Astrocyte of the hippocampus (primary cell): Measurements from ENCODE around the gene LYPLA2.
"Not testable (repeated sequence)": the region's sequence is repeated elsewhere in the genome, so short reads cannot be mapped to it uniquely, and the experiment has no call there.

ENCODE experiments used
- DNase-seq: peaks from one replicate; pipeline ENCODE4 v3.0.0; 2011; ENCODE audit warnings: low read depth, low spot score

The LYPLA2 gene

GRCh38 chr1:23800400-23801337, 9.7 kb downstream of the LYPLA2 start, which contains the start of gene GALE:
Gene GALE, minus strand, starts transcription at chr1:23800754. Its CDS starts 1,747 bp downstream, at chr1:23799007.
- peak; percentile 99 for DNase-seq

- DNase-seq = no peak
Measured at GRCh38 chr1:23801338-23801748, 10.4 kb downstream of the LYPLA2 start.

GRCh38 chr1:23801876-23802275, 10.9 kb downstream of the LYPLA2 start:
- no peak for DNase-seq

GRCh38 chr1:23802809-23803342, 11.9 kb downstream of the LYPLA2 start:
- DNase-seq = not testable (repeated sequence)

DNA sequence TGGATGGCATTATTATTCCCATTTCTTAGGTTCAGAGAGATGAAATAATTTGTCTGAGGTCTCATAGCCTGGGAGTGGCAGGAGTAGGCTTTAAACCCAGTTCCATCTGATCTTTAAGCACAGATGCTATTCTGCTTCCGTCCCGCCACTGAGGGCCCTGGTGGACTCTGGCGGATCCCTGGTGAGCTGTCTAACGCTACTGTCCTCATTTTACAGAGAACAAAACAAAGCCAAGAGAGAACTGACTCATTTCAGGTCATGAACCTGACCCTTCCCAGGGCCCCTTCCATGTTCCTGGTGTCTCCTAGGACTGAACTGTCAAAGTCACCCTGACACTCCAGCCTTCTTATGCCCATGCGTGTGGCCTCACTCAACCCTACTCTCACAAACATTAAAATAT, 12.7 kb downstream of the LYPLA2 start:
- no peak for DNase-seq

DNA sequence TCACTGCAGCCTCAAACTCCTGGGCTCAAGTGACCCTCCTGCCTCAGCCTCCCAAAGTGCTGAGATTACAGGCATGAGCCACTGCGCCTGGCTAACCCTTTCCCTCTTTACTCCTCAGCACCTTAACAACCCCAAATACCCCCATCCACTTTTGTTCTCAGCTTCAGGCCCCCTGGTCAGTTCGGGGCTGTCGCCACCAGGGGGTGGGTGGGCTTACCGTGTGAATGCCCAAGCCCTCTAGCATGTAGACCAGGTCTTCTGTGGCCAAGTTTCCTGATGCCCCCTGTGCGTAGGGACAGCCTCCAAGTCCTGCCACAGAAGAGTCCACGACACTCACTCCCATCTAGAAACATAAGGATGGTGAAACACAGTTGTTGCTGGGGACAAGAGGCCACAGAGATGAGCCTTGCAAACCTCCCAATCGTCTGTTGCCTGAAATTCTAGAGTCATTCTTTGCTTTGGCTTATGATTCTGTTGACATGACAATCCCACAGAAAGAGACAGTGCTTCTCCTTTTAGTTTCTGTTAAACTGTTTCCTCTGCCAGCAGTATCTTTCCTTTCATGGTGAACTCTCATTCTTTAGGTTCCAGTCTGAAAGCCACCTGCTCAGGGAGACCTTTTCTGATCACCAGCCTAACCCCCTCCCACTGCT, 13.4 kb downstream of the LYPLA2 start:
- DNase-seq = no peak

DNA sequence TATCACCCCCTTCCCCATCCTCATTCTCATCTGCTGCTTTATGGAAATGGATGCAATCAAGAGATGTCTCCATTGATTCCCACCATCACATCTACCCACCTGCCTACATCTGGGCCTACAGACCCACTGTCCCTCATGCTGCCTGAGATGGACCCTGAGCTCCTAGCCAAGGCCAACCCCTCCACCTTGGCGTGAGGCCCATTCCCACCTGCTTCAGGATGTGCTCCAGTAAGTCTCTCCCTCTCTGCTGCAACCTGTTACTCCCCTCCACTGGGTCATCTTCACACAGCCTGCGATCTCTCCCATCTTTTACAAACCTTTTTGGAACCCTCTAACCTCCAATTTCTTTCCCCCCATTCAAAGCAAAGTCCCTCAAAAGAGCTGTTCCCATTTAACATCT, 14.1 kb downstream of the LYPLA2 start:
- DNase-seq = no peak

DNA sequence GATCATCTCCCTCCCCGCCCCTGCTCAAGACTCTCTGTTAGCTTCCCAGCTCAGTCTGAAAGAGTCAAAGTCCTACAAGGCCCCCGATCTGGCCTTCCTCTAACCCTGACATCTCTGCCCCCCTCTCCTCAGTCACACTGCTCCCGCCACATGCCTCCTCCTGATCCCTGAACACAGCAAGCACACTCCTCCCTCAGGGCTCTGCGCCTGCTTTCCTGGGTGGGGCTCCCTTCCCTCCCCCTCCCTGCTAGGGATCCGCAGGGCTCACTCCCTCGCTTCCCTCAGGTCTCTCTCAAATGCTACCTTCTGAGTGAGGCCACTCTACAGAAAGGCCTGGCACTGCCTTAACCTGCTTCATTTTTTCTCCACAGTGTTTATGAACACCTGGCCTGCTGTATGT, 15.3 kb downstream of the LYPLA2 start:
- DNase-seq = no peak

DNA sequence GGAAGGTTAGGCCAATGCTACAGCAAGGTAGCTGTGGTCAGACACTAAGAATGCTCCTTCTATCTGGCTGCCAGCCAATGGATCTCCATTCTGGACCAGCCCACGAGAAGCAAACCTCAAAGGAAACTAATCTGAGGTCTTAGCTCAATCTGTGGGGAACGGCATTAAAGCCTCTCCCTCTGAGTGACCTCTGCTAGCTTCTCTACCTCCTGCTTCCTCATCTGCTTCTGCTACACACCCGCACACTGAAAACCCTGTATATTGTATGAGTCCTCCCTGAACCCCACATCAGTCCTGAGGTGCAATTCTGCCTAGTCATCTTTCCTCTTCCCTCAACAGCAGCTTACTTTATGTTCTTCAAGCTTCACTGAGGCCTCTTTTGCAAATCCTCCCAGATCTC, 16.5 kb downstream of the LYPLA2 start:
- DNase-seq = no peak

DNA sequence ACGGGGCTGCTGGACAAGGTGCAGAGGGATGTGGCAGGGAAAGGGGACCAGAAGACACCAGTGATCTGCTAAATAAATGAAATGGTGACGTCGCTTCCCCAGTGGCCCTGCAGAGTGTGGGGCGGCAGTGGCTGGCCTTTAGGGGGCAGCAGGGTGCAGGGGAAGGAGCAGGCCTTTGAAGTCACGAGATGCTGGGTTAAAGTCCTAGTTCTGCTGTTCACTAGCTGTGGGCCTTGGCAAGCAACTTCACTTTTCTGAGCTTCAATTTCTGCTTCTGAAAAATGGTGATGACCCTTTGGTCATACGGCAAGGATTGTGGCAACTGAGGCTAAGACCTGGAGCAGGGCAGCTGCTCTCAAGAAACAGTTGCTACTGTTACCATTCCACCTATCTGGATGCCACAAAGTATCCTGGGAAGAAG, 18.8 kb downstream of the LYPLA2 start:
- peak; percentile 76 for DNase-seq

GRCh38 chr1:23810818-23811540, 20.0 kb downstream of the LYPLA2 start:
- peak; percentile 51 for DNase-seq

- DNase-seq = no peak
Measured at GRCh38 chr1:23814016-23814415, 23.1 kb downstream of the LYPLA2 start.

DNA sequence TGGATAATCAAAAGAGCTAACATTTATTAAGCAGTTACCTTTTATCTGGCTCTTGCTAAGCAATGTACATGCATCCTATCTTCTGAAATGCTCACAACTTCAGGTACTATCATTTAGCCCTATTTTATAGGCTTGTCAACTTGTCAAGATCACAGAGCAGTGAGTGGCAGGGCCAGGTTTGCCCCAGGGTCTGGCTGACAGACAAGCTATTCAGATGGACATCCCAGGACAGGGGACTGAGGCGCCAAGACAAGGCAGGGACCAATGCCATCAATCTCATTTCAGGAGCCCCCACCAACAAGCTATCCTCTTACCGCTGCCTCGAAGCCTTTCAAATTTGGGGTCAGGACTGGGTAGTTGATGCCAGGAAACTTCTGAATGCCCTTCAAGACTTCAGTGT, 25.4 kb downstream of the LYPLA2 start:
- no peak for DNase-seq

GRCh38 chr1:23816906-23817305, 26.0 kb downstream of the LYPLA2 start:
- no peak for DNase-seq

DNA sequence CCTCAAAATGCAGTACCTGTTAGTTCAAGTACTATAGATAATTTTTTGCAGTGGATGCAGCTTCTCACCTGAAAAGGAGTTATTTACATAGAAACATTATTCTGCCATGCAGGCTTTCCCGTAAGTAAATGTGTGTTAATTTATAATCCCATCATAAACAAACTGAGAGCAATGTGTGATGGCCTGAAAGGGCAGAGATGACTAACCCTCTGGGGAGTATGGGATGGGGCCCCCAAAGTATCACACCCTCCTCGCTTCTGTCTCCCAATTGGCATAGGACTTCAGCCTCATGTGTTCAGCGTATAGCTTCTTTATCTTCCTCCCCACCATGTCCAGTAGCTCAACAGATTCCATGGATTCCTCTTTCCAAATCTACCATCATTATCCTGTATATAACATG, 26.7 kb downstream of the LYPLA2 start:
- DNase-seq = no peak

- no peak for DNase-seq
Measured at GRCh38 chr1:23823767-23824166, 32.8 kb downstream of the LYPLA2 start.

DNA sequence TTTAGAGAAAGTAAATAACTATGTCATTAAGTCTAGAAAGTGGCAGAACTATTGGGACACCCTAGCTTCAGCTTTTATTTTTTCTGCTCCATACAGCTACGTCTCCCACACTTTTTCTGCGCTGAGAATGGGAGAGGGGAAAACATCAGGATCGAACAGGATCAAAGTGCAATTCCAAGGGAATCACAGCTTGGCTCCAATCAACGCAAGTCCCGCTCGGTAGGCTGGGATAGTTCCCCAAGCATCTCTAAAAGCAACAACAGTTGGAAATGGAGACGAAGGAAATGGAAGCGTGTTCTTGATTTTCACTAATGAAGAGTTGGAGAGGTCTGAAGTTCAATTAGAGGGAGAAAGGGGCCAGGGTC, 33.7 kb downstream of the LYPLA2 start:
- DNase-seq = no peak

DNA sequence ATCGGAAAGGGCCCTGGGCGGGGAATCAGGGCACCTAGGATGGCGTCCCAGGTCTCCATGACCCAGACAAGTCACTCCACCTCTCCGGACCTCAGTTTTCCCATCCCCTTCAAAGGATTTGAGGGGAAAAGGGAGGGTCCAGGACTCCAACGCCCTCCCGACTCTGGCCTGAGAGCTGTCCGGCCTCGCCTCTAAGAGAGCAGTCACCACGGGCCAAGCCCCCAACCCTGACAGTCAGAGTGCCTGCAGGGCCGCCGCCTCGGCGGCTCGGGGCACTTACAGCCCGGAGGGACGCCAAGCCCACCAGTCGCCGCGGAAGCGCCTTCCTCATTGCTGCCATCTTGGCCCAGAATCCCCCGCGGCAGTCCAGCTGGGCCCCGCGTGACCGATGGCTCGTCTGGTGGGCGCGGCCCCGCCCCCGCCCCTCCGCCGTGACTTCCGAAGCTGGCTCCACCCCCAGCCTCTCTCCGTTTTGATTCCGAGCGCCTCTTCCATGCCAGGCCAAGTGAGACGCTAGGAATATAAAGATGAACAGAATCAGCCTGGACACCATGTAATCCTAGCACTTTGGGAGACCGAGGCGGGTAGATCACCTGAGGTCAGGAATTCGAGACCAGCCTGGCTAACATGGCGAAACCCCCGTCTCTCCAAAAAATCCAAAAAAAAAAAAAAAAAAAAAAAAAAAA, 34.3 kb downstream of the LYPLA2 start, which contains the start of gene HMGCL:
TSS of gene HMGCL (minus strand) at position 354 of the 686 bp plus-strand sequence. CDS start at position 340, 14 bp downstream.
- DNase-seq = peak; percentile 96

GRCh38 chr1:23825762-23826522, 35.0 kb downstream of the LYPLA2 start:
- DNase-seq = no peak

DNA sequence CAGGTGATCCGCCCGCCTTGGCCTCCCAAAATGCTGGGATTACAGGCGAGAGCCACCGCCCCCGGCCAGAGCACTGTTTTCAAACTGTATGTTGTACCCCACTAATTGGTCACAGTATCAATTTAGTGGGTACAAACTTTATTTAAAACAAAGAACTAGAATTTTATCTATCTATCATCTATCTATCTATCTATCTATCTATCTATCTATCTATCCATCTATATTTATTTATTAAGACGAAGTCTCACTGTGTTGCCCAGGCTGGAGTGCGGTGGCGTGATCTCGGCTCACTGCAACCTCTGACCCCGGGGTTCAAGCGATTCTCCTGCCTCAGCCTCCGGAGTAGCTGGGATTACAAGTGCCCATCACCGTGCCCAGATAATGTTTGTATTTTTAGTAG, 35.6 kb downstream of the LYPLA2 start:
- DNase-seq = not testable (repeated sequence)
